BJ (cell line): ENCODE results near the gene L3MBTL4. TPM values are rescaled to one million over a fixed set of nuclear protein-coding genes. Genes with fewer than 3 reads are reported as not detected.

Experiments used
- CTCF ChIA-PET: fragments of 350-600 bp; formaldehyde crosslinking; extraction: SDS; loops from one replicate; lab custom pipeline; 2021; ENCODE audit warnings: antibody characterized with exemption, inconsistent platforms; lab: Yijun Ruan, JAX
- POLR2A ChIA-PET: fragments of 300-600 bp; sonication (Branson Sonifier 250); formaldehyde crosslinking; extraction: SDS; loops from one replicate; lab custom pipeline; 2021; ENCODE audit warnings: antibody characterized with exemption; lab: Charles Lee
- DNase-seq: peaks from one replicate; pipeline ENCODE4 v3.0.0-alpha.2; 2011; ENCODE audit warnings: low read depth
- H3K27me3 ChIP-seq: 2 replicates; pipeline ENCODE4 v1.6.0; 2011; ENCODE audit warnings: low read length; ENCODE audit not compliant: control insufficient read depth, insufficient read depth
- H3K36me3 ChIP-seq: 2 replicates; pipeline ENCODE4 v1.5.1; 2011; ENCODE audit warnings: low read length; ENCODE audit not compliant: control insufficient read depth, insufficient read depth
- H3K4me3 ChIP-seq: 2 replicates; pipeline ENCODE4 v1.5.1; 2011; ENCODE audit warnings: low read depth, mild to moderate bottlenecking, control low read depth, low read length
- CTCF ChIP-seq: IDR thresholded peaks from 2 replicates; pipeline ENCODE4 v1.5.1; 2011; ENCODE audit warnings: low read depth, mild to moderate bottlenecking, control low read depth, inconsistent platforms, low read length, moderate library complexity; ENCODE audit not compliant: insufficient read depth
- polyA plus RNA-seq: library from polyadenylated mRNA; depleted of rRNA; stranded (reverse); fragments of >200 nt; gene quantifications from 2 replicates; pipeline ENCODE4 v1.2.3, GENCODE V29; 2011

The L3MBTL4 gene
- polyA plus RNA-seq, 1 experiment = not detected

DNA sequence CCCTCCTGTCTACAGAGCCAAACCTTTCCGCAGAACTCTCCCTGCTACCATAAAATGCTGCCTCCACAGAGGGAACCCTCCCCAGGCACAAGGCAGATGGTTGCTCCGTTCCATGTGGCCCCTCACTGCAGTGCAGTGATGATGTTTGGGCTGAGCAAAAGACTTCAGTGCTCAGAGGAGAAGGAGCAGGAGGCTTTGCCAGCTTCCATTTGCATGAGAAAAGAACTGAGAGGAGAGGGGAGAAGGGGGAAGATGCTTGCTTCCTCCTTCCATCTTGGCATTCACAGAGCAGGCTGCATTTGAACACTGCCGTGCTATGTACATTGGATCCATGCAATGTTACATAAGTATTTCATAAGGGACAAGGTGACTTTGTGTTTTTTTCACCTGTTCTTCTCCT, 472.8 kb downstream of the L3MBTL4 start:
- ChIA-PET CTCF (no interaction called here), POLR2A (no interaction called here)
- TF ChIP-seq CTCF = no peak
- Histone ChIP-seq H3K4me3 (no peak overlapping the region), H3K36me3 (no peaks in the 10 kb centered on the region), H3K27me3 (no peaks in the 10 kb centered on the region)
- no peak for DNase-seq

DNA sequence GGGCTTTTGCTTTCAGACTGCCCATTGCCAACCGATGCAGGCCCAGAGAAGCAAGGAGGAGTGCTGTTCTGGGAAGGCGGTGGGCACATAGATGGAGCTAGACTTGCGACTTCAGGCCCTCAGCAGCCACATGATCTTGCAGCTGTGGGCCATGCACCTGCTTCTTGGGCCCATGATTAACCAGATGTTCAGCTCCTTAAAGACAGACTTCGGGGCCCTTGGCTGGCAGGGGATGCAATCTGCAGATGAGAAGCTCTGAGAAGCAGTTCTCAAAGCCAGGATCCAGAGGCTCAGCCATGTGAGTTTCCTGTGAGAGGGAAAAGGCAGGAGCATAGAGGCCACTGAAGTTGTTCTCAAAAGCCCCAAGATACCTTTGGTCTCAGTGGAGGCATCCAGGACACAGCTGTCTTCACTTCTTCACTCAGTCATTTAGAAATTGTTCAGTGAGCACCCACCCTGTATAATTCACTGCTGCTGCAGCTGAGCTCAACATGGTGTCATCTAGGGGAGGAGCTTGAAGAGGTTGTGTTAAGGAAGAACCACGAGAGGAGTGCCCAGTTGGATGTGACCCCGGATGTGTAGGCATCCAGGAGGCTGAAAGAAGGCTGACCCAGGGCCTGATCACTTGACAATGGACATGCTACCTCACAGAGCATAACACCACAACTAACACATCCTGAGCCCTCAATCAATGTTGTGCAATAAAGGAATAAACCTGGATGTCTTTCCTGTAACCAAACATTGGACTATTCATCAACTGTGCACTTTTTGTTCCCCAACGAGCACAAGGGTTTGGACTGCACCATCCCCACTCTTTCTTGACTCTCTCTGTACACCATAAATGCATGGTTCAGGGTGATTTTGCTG, 474.7 kb downstream of the L3MBTL4 start:
- no peak for DNase-seq
- POLR2A ChIA-PET = no interaction called here
- Histone ChIP-seq H3K27me3 (no peaks in the 10 kb centered on the region), H3K36me3 (no peaks in the 10 kb centered on the region), H3K4me3 (no peak overlapping the region)
- TF ChIP-seq CTCF = no peak
- CTCF ChIA-PET = no interaction called here

- Histone ChIP-seq H3K27me3 (no peaks in the 10 kb centered on the region), H3K4me3 (no peak overlapping the region), H3K36me3 (no peaks in the 10 kb centered on the region)
- no peak for DNase-seq
- ChIA-PET CTCF (no interaction called here), POLR2A (no interaction called here)
- TF ChIP-seq CTCF = no peak
Measured at GRCh38 chr18:5937795-5938194, 476.9 kb downstream of the L3MBTL4 start.

- TF ChIP-seq CTCF = no peak
- no peak for DNase-seq
- POLR2A ChIA-PET = no interaction called here
- H3K4me3 ChIP-seq = no peak overlapping the region
- H3K36me3 ChIP-seq = no peaks in the 10 kb centered on the region
- H3K27me3 ChIP-seq = no peaks in the 10 kb centered on the region
- CTCF ChIA-PET = no interaction called here
Measured at GRCh38 chr18:5937121-5937520, 477.6 kb downstream of the L3MBTL4 start.

DNA sequence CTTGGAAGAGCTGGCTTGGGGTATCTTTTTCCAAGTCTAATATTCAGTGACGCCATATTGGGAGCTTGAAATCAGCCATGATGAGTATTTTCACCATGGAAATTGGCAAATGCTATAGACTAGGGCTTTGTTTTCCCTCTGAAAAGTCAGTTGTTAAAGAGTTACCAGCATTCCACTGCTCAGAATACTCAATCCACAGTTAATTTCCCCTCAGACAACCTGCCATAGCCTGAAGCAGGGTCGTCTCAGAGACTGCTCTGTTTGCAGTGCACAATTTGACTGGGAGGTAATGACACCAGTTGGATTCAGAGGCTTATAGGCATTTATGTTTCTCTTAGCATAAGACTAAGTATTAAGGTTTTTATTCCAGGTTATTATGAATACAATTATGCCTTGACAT, 483.9 kb downstream of the L3MBTL4 start:
- H3K36me3 ChIP-seq = no peaks in the 10 kb centered on the region
- no peak for TF ChIP-seq CTCF
- POLR2A ChIA-PET = no interaction called here
- H3K27me3 ChIP-seq = no peaks in the 10 kb centered on the region
- no peak overlapping the region for H3K4me3 ChIP-seq
- CTCF ChIA-PET = interaction anchor here (0.6 kb wide), 1 partner anchor 10 kb away, joined by 3 read pairs; no protein-coding TSS in a partner anchor
- no peak for DNase-seq
